Frontal cortex (tissue), 4 donors: ENCODE results near the gene CLRN2. TPM values are rescaled to one million over a fixed set of nuclear protein-coding genes. Genes with fewer than 3 reads are reported as not detected.
"Not testable (repeated sequence)": the region's sequence is repeated elsewhere in the genome, so short reads cannot be mapped to it uniquely, and the experiment has no call there.

Experiments used
- DNase-seq, 2 donors: peaks; one replicate each; pipeline ENCODE4 v3.0.0; 2012; ENCODE audit warnings: low spot score in 2 of 2
- FAIRE-seq: peaks from 2 replicates; lab custom pipeline; 2012; peaks lifted over from hg19 to GRCh38; lab: Jason Lieb, UNC
- total RNA-seq: library from RNA; depleted of rRNA; stranded (reverse); fragments of >200 nt; gene quantifications from one replicate; pipeline ENCODE4 v1.2.3, GENCODE V29; 2014
- donor health status: control.
- donor health status: control.
- donor health status: control.

The CLRN2 gene
- total RNA-seq, 1 donor from 2014 or later, result not detected

GRCh38 chr4:17535906-17536305, 20.9 kb downstream of the CLRN2 start:
- DNase-seq (no peak), FAIRE-seq (no peak)

- FAIRE-seq, DNase-seq: not testable (repeated sequence)
These were observed 22.1 kb downstream of the CLRN2 start for GRCh38 chr4:17537060-17537459.

GRCh38 chr4:17544205-17544604, 29.2 kb downstream of the CLRN2 start:
- FAIRE-seq, result peak; percentile 89
- DNase-seq, result peak; percentile 32 to 41

- FAIRE-seq (no peak), DNase-seq (no peak)
These were observed 29.9 kb downstream of the CLRN2 start for GRCh38 chr4:17544831-17545234.

GRCh38 chr4:17545374-17546140, 30.6 kb downstream of the CLRN2 start:
- no peak for FAIRE-seq
- DNase-seq, result no peak

GRCh38 chr4:17546222-17546621, 31.3 kb downstream of the CLRN2 start:
- no peak for FAIRE-seq

GRCh38 chr4:17546678-17547077, 31.7 kb downstream of the CLRN2 start:
- no peak for DNase-seq
- FAIRE-seq, result no peak

More at GRCh38 chr4:17546222-17546621, 31.3 kb downstream of the CLRN2 start:
- DNase-seq, result no peak

GRCh38 chr4:17550549-17550948, 35.6 kb downstream of the CLRN2 start:
- FAIRE-seq, result no peak
- DNase-seq, result no peak

GRCh38 chr4:17552427-17552826, 37.5 kb downstream of the CLRN2 start:
- FAIRE-seq (no peak), DNase-seq (no peak)

- DNase-seq (no peak), FAIRE-seq (no peak)
These were observed 39.6 kb downstream of the CLRN2 start for GRCh38 chr4:17554568-17554967.

- no peak for DNase-seq
- FAIRE-seq, result no peak
These were observed 41.5 kb downstream of the CLRN2 start for GRCh38 chr4:17556498-17556897.

GRCh38 chr4:17557880-17558279, 42.9 kb downstream of the CLRN2 start:
- FAIRE-seq (no peak), DNase-seq (no peak)

- DNase-seq, result no peak
- FAIRE-seq, result no peak
These were observed 44.2 kb downstream of the CLRN2 start for GRCh38 chr4:17558941-17559708.

GRCh38 chr4:17559709-17560048, 44.7 kb downstream of the CLRN2 start:
- FAIRE-seq, result no peak

GRCh38 chr4:17560065-17560673, 45.2 kb downstream of the CLRN2 start:
- no peak for DNase-seq
- no peak for FAIRE-seq

More at GRCh38 chr4:17559709-17560048, 44.7 kb downstream of the CLRN2 start:
- no peak for DNase-seq

GRCh38 chr4:17561195-17561909, 46.4 kb downstream of the CLRN2 start:
- DNase-seq, result no peak
- FAIRE-seq, result no peak

GRCh38 chr4:17562157-17562556, 47.2 kb downstream of the CLRN2 start:
- DNase-seq (no peak), FAIRE-seq (no peak)

GRCh38 chr4:17565846-17566245, 50.9 kb downstream of the CLRN2 start:
- FAIRE-seq (no peak), DNase-seq (no peak)

GRCh38 chr4:17567271-17567670, 52.3 kb downstream of the CLRN2 start:
- FAIRE-seq, result no peak
- no peak for DNase-seq

GRCh38 chr4:17574206-17574605, 59.2 kb downstream of the CLRN2 start:
- no peak for DNase-seq
- FAIRE-seq, result no peak
